ENCODE results near the gene INHBA.

GRCh38 chr7:41692251-41692650 lies 10.6 kb downstream of the INHBA start:
- TF ChIP-seq CTCF (conservative IDR thresholded peaks at IDR 0.05; ENCODE audit: low read depth in 2 of 2) (no peak), CREB1 (CRISPR knock-in tag; IDR thresholded peaks at IDR 0.05; ENCODE audit: low read depth) (no peak), EZH2 (IDR thresholded peaks at IDR 0.05; ENCODE audit: low read depth, unreplicated experiment) (no peak), NANOG (IDR thresholded peaks at IDR 0.05; ENCODE audit: borderline replicate concordance) (no peak)
